ENCODE results near the gene PPP2R3A.

- no peak for TF ChIP-seq CTCF (IDR thresholded peaks at IDR 0.05; ENCODE audit: borderline replicate concordance, extremely low read depth, low read length, poor library complexity, severe bottlenecking)
- TF ChIP-seq EZH2 (IDR thresholded peaks at IDR 0.05; ENCODE audit: borderline replicate concordance, low read depth, low read length, severe bottlenecking), result no peak
Measured at GRCh38 chr3:136105044-136105443, 139.5 kb downstream of the PPP2R3A start.
